Activated CD8-positive, alpha-beta memory T cell treated with anti-CD3 and anti-CD28 coated beads, Interleukin-2, amount 50 U/mL, for 24 hours (primary cell): ENCODE measurements around the gene OVCA2.

Experiments used
- DNase-seq: peaks from one replicate; pipeline ENCODE4 v3.0.0-alpha.2; 2020; ENCODE audit errors: extremely low read depth

OVCA2 gene

DNA sequence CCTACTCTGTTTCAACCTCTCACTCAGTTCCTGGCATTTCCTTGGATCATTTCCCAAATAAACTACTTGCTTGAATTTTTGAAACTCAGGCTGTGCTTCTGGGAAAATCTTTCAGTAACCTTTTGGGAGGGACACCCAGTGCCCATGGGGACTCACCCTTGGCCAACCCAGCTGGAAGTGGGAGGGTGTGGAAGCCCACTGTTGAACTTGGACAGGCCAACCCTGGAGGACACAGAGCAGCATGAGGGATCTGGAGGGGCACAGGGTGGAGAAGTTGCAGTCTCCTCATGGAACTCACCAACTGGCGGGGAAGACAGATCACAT lies 27.9 kb upstream of the OVCA2 start:
- DNase-seq: no peak

GRCh38 chr17:2015314-2015713 lies 26.5 kb upstream of the OVCA2 start:
- DNase-seq: no peak

GRCh38 chr17:2016494-2016893 lies 25.3 kb upstream of the OVCA2 start:
- DNase-seq: no peak

GRCh38 chr17:2017274-2017941 lies 24.4 kb upstream of the OVCA2 start:
- DNase-seq: no peak

DNA sequence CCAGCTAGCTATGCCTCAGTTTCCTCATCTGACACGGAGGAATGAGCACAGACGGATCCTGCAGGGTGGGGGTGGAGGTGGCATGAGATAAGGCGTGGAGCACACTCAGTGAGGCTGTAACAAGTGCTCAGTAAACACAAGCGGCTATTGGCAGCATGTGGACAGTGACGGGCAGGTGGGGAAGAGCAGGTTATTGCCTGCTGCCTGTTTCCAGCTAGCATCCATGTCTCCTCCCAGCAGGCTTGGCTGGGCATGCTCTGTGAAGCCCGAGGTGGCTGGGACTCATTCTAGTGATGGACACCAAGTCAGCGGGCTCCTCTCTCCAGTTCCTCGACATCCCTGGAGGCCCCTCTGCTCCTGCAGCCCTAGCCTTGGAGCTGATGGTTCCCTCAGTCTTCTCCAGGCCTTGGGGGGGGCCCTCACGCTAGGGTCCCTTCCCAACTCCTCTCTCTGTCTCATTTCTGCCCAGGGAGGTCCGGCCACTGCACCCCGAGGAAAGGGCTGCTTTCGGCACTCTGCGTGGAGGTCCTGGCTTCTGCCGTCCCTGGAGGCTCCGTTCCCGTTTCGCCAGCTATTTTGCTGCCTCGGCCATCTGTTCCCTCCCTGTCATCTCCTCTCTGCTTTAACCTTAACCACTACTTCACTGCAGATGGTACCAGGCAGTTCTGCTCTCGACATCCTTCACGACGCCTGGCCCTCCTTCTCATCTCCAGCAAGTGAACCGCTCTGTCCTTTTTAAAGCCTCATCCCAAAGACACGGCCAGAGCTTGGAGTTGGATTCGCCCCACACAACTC lies 22.9 kb upstream of the OVCA2 start:
- no peak for DNase-seq

GRCh38 chr17:2019723-2020122 lies 22.1 kb upstream of the OVCA2 start:
- no peak for DNase-seq

GRCh38 chr17:2020721-2021120 lies 21.1 kb upstream of the OVCA2 start:
- no peak for DNase-seq

DNA sequence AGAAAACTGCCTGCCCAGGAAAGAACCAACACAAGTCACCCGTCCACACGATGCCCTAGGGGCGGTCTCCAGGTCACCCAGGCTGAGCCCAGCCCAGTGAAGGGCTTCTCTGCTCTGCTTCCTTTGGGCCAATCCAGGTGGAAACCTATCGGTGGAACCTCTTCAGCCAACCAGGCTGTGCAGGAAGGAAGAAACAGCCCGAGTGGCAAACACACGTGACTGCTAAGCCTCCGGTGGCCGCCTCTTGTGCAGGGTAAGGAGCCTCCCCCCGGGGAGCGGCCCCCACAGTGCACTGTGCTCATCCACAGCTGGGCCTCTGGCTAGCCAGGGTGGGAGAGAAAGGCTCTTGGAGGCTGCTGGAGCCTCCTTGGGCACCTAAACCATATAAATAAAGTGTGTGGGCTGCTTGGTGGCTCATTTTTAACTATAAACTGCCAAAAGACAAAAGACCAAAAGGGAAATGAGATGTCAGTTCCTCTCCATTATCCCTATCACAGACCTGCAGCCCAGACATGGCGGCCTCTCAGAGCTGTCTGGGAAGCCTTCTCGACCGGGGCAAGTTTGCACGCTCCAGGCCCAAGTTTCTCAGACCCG lies 19.1 kb upstream of the OVCA2 start:
- no peak for DNase-seq

DNA sequence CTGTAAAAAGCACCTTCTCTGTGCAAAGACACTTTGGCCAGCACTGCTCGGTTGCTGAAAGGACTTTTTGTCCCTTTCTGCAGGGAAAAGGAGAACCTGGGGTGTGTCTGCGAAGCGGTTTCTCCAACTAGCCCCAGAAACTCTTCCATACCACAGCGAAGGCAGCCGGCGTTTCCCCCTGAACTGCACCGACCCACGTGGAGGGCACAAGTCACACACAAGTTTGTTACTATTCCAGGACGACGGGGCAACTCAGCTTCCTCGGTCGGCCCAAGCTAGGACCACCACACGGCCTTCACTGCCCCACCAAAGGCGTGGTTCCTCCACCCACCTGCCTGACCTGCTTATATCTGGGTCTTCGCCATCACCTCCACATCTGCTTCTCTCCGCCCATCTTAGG lies 18.6 kb upstream of the OVCA2 start:
- DNase-seq: no peak

DNA sequence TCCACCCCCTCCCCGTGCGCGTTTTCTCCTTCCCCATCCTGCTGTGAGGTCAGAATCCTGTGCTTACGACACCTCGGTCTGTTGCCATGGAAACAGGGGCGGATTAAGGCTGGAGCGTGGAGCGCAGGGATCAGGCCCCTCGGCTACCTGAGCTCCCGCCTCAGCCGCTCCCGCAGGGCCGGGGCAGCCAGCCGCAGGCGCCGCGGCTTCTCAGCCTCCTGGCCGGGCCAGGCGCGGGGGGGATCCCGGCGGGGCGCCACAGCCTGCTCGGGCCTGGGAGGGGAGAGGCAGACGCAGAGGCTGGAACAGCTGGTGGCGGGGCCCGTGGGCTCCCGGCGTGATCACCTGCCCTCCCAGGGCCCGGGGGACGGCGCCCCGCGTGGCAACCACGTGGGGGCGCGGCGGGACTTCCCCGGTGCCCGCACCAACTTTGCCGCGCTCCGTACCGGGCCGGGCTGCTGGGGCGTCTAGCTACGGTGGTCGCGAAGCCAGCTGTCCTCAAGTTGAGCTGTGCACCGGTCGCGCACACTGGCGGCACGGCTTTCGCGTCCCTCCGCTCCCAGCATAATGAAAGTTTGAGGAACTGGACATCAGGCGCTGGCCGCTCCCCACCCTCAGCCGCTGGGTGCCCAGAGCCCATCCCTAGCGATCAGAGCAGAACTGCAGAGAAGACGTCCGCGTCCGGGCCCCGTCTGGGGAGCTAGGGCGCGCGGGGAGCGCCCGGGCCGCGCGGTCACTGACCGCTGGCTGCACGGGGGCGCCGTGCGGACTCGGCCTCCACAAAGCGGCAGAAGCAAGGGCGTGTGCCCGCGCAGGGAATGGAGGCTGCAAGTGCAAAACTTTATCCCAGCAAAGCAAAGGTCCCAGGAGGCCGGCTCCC lies 17.9 kb upstream of the OVCA2 start:
- DNase-seq: no peak

DNA sequence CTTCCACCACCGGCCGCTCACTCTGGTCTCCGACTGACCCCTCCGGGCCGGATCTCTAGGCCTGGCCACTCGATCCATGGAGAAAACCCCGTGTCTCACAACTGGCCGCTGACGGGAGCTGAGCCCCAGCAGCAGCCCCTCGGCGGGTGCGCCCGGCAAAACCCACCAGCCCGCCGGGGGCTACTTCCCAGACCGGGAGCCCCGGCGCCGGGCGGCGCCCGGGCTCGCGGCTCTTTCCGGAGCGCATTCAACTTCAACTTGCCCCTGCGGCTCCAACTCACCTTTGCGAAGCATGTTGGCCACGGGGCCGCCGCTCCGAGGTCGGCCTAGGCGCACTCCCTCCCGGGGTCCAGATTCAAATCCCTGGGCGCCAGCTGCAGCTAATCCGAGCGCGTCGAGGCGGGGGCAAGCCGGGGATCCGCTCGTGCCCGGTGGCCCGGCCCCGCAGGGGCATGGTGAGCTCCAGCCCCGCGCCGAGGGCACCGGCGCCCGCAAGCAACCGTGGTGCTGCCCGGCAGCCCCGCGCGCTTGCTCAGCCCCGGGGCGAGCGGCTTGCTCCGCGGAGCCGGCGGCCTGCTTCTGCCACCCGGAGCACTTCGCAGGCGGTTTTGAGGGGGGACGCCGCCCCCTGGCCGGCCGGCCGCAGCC lies 17.1 kb upstream of the OVCA2 start:
- no peak for DNase-seq

DNA sequence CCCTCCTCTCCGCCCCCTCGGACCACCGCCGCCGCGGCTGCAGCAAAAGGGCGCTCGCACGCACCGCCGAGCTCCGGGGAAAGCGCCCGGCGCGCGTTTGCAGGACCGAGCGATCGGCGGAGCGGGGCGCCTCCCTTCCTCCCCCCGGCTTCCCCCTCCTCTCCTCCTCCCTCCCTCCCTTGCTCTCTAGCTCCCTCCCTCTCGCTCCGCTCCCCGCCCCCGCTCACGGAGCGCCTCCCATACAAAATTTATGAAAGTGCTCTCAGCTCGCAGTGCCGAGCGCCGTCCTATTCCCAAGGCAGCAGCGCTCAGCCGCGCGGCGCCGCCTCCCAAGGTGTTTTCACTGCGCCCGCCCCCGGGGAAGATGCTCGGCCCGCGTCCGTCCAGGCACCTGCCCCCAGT lies 16.6 kb upstream of the OVCA2 start, which contains the start of gene RTN4RL1:
TSS of gene RTN4RL1 (minus strand) at position 115 of the 402 bp plus-strand sequence. CDS start 469 bp downstream, outside the sequence.
- no peak for DNase-seq

DNA sequence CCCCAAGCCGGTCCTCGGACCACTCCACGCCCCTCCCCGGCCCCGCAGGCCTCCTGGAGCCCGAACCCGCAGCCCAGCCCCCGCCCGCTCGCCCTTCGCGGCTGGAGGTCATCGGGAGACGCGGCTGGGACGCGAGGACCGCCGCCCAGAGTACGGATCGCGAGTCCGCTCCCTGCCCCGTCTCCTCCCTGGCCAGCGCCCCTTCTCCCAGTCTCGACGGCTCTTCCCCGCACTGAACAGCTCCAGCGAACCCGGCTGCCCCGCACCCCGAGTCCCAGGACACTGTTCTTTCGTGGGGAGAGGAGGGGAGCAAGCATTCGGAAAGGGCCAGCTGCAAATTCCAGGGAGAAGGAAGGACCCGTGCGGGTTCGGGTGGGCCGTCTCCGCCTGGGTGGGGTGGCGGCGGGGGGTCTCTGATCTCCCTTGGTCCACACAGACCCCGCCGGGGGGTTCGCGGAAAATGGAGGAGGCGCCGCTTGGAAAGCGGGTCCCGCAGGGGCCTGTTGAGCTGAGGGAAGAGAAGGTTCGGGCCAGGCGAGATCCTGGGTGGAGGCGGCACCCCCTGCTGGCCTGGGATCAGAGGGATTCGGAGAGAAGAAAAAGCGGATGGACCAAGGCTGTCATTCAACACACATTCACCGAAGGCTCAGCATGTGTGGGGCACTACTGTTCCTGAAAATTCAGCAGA lies 16.1 kb upstream of the OVCA2 start:
- no peak for DNase-seq

- no peak for DNase-seq
Measured at GRCh38 chr17:2027528-2028233, 14.1 kb upstream of the OVCA2 start.

GRCh38 chr17:2028234-2028614 lies 13.6 kb upstream of the OVCA2 start:
- DNase-seq: no peak

- no peak for DNase-seq
Measured at GRCh38 chr17:2028737-2029136, 13.1 kb upstream of the OVCA2 start.

GRCh38 chr17:2029911-2030778 lies 11.7 kb upstream of the OVCA2 start, which contains the start of gene DPH1:
Gene DPH1 (plus strand): TSS chr17:2030153. CDS start chr17:2030170, 17 bp downstream.
- no peak for DNase-seq

GRCh38 chr17:2030779-2031163 lies 11.1 kb upstream of the OVCA2 start:
- no peak for DNase-seq

DNA sequence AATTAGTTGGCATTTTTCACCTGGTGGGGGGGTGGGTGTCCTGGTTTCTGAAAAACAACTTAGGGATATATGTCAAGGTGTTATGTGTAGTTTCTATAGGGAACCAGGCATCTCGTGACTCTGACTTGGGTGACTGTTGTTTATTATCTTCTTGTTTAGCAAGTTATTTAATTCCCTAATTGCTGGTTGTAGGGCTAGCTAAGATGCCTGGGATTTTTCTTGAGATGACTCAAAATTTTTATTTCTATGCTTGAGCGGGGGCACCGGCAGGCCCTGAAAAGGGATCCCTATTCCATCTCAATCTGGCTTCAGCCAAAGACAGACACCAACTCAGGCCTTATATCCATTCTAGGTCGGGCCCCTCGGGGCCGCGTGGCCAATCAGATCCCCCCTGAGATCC lies 8.7 kb upstream of the OVCA2 start:
- no peak for DNase-seq
